ENCODE measurements around the gene ZSCAN22. TPM values are rescaled to one million over a fixed set of nuclear protein-coding genes. Genes with fewer than 3 reads are reported as not detected.

Gene ZSCAN22
- total and polyA plus RNA-seq, 2 of the 13 experiments (the other 11 are each of a cell fraction or from before 2014, with no cell fraction given): 2.5 to 3.5 TPM

- TF ChIP-seq PAXIP1 (CRISPR knock-in tag; conservative IDR thresholded peaks at IDR 0.05) (peak; percentile 72), ARNT2 (CRISPR knock-in tag; IDR thresholded peaks at IDR 0.05; ENCODE audit: low read depth) (peak; percentile 78; the same call in 1 of the 2 replicates), ZNF574 (CRISPR knock-in tag; IDR thresholded peaks at IDR 0.05) (peak; percentile 97), ZNF83 (CRISPR knock-in tag; IDR thresholded peaks at IDR 0.05; ENCODE audit: borderline replicate concordance) (no peak), MIER3 (CRISPR knock-in tag; IDR thresholded peaks at IDR 0.05; ENCODE audit: borderline replicate concordance) (peak; percentile 82; the same call in 1 of the 2 replicates), CBX1 (IDR thresholded peaks at IDR 0.05; ENCODE audit: low read depth) (peak; percentile 62), ZNF333 (CRISPR knock-in tag; IDR thresholded peaks at IDR 0.05; ENCODE audit: borderline replicate concordance) (peak; percentile 90), PHB2 (IDR thresholded peaks at IDR 0.05; ENCODE audit: partially characterized antibody) (no peak), SNAPC2 (CRISPR knock-in tag; IDR thresholded peaks at IDR 0.05) (no peak), RFX5 (IDR thresholded peaks at IDR 0.05; ENCODE audit: low read depth, low read length) (peak; percentile 44), RARA (CRISPR knock-in tag; IDR thresholded peaks at IDR 0.05) (peak; percentile 42; the same call in 1 of the 2 replicates), TEAD3 (CRISPR knock-in tag; optimal IDR thresholded peaks at IDR 0.05; ENCODE audit: borderline replicate concordance) (peak; percentile 76), ZBTB3 (CRISPR knock-in tag; IDR thresholded peaks at IDR 0.05; ENCODE audit: borderline replicate concordance, low read depth) (peak; percentile 78; the same call in 1 of the 2 replicates), ZBTB42 (CRISPR knock-in tag; IDR thresholded peaks at IDR 0.05) (peak; percentile 60; the same call in 1 of the 2 replicates), ZKSCAN8 (CRISPR knock-in tag; IDR thresholded peaks at IDR 0.05; ENCODE audit: borderline replicate concordance) (0 out of 2 replicates have a peak, but pooled peaks have one; percentile 48)
- TF ChIP-seq, protein P1, sequence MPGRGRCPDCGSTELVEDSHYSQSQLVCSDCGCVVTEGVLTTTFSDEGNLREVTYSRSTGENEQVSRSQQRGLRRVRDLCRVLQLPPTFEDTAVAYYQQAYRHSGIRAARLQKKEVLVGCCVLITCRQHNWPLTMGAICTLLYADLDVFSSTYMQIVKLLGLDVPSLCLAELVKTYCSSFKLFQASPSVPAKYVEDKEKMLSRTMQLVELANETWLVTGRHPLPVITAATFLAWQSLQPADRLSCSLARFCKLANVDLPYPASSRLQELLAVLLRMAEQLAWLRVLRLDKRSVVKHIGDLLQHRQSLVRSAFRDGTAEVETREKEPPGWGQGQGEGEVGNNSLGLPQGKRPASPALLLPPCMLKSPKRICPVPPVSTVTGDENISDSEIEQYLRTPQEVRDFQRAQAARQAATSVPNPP (CRISPR knock-in tag; IDR thresholded peaks at IDR 0.05): 0 out of 2 replicates have a peak, but pooled peaks have one; percentile 37
- TF ChIP-seq, protein P2, sequence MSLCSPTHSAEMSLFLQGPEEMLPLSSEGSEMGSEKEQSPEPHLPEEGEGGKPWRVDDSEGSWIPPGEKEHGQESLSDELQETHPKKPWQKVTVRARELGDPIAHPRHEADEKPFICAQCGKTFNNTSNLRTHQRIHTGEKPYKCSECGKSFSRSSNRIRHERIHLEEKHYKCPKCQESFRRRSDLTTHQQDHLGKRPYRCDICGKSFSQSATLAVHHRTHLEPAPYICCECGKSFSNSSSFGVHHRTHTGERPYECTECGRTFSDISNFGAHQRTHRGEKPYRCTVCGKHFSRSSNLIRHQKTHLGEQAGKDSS (CRISPR knock-in tag; IDR thresholded peaks at IDR 0.05; ENCODE audit: borderline replicate concordance, low read depth): peak; percentile 88
- TF ChIP-seq, protein P3, sequence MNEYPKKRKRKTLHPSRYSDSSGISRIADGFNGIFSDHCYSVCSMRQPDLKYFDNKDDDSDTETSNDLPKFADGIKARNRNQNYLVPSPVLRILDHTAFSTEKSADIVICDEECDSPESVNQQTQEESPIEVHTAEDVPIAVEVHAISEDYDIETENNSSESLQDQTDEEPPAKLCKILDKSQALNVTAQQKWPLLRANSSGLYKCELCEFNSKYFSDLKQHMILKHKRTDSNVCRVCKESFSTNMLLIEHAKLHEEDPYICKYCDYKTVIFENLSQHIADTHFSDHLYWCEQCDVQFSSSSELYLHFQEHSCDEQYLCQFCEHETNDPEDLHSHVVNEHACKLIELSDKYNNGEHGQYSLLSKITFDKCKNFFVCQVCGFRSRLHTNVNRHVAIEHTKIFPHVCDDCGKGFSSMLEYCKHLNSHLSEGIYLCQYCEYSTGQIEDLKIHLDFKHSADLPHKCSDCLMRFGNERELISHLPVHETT (CRISPR knock-in tag; conservative IDR thresholded peaks at IDR 0.05): peak; percentile 92
Measured at GRCh38 chr19:58380662-58381459, 54.1 kb downstream of the ZSCAN22 start, which contains the start of gene ZNF837 (continued).
